GM23248 (cell line): Measurements from ENCODE around the gene FN1.

Experiments
- EZH2 ChIP-seq: fragments of 200-600 bp; sonication (generic); IDR thresholded peaks from 2 replicates; pipeline ENCODE4 v1.6.1; 2018; ENCODE audit warnings: antibody characterized with exemption, mild to moderate bottlenecking; ENCODE audit not compliant: insufficient read depth, poor library complexity, severe bottlenecking
- EZH2phosphoT487 ChIP-seq: fragments of 200-600 bp; sonication (generic); IDR thresholded peaks from 2 replicates; pipeline ENCODE4 v1.6.1; 2018; ENCODE audit warnings: antibody characterized with exemption, moderate library complexity, mild to moderate bottlenecking, low read depth; ENCODE audit not compliant: insufficient read depth

- TF ChIP-seq EZH2, result no peak
- no peak for TF ChIP-seq EZH2phosphoT487
Observed at GRCh38 chr2:215415218-215415617, 20.6 kb downstream of the FN1 start.
